HCT116 (cell line): ENCODE measurements around the gene CSNK1E.

Experiments
- CEBPB ChIP-seq: IDR thresholded peaks from 2 replicates; pipeline ENCODE4 v1.6.1; 2012; ENCODE audit warnings: low read depth
- EZH2 ChIP-seq: fragments of 200-600 bp; sonication (generic); IDR thresholded peaks from 2 replicates; pipeline ENCODE4 v1.6.1; 2017; ENCODE audit warnings: antibody characterized with exemption, mixed run types
- POLR2A ChIP-seq: IDR thresholded peaks from 2 replicates; pipeline ENCODE4 v1.7.0; 2011; ENCODE audit warnings: borderline replicate concordance; ENCODE audit not compliant: insufficient read depth, insufficient read length; ENCODE audit errors: extremely low read depth
- POLR2AphosphoS5 ChIP-seq: IDR thresholded peaks from 2 replicates; pipeline ENCODE4 v1.6.1; 2011; ENCODE audit warnings: mild to moderate bottlenecking, low read depth, low read length, moderate library complexity
- ZFX ChIP-seq: fragments of 450-650 bp; IDR thresholded peaks from 2 replicates; pipeline ENCODE4 v1.6.1; 2017
- TF ChIP-seq, protein P1 (sequence below), 3 experiments: fragments of 200-600 bp in 1 of 3; sonication (generic) in 1 of 3; IDR thresholded peaks in 2 of 3; conservative IDR thresholded peaks in 1 of 3; 2 replicates each; pipeline ENCODE4 v1.5.1; 2012 to 2017; ENCODE audit warnings: low read depth in 2 of 3, low read length in 2 of 3, antibody characterized with exemption in 1 of 3, borderline replicate concordance in 1 of 3, control low read depth in 1 of 3, mild to moderate bottlenecking in 1 of 3, mixed read lengths in 1 of 3, mixed run types in 1 of 3, moderate library complexity in 1 of 3; ENCODE audit not compliant: insufficient read depth in 1 of 3
- TF ChIP-seq, protein P2 (sequence below): IDR thresholded peaks from 2 replicates; pipeline ENCODE4 v1.6.1; 2012
- TF ChIP-seq, protein P3 (sequence below): IDR thresholded peaks from 2 replicates; pipeline ENCODE4 v1.6.1; 2012; ENCODE audit warnings: low read depth

DNA sequence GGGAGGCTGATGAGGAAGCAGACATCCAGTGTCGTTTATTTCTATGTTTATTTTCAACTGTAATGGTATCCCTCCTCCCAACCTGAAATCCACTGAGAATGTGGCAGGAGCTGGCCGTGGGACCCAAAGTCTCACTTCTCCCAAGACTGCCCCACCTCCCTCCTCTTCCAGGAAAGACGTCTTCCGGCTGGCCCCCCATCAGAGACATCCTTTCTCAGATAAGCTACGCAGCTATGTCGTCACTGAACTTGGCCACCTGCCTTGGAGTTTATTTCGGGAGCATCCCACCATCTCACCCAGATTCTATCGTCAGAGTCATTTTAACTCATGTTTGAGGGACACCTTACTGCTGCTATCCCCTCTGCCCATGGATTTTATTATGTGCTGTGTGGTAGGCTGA is 58.3 kb downstream of the CSNK1E start:
- TF ChIP-seq EZH2 = no peak
- TF ChIP-seq, protein P1, sequence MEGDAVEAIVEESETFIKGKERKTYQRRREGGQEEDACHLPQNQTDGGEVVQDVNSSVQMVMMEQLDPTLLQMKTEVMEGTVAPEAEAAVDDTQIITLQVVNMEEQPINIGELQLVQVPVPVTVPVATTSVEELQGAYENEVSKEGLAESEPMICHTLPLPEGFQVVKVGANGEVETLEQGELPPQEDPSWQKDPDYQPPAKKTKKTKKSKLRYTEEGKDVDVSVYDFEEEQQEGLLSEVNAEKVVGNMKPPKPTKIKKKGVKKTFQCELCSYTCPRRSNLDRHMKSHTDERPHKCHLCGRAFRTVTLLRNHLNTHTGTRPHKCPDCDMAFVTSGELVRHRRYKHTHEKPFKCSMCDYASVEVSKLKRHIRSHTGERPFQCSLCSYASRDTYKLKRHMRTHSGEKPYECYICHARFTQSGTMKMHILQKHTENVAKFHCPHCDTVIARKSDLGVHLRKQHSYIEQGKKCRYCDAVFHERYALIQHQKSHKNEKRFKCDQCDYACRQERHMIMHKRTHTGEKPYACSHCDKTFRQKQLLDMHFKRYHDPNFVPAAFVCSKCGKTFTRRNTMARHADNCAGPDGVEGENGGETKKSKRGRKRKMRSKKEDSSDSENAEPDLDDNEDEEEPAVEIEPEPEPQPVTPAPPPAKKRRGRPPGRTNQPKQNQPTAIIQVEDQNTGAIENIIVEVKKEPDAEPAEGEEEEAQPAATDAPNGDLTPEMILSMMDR (IDR thresholded peaks at IDR 0.05 in 2 of 3, conservative IDR thresholded peaks at IDR 0.05 in 1 of 3; ENCODE audit: borderline replicate concordance in 1 of 3, insufficient read depth in 1 of 3, low read depth in 2 of 3, low read length in 2 of 3) = no peak
- no peak for TF ChIP-seq POLR2AphosphoS5
- TF ChIP-seq CEBPB = no peak
- TF ChIP-seq POLR2A = no peak
- TF ChIP-seq, protein P2, sequence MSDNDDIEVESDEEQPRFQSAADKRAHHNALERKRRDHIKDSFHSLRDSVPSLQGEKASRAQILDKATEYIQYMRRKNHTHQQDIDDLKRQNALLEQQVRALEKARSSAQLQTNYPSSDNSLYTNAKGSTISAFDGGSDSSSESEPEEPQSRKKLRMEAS = no peak
- TF ChIP-seq ZFX = no peak
- TF ChIP-seq, protein P3, sequence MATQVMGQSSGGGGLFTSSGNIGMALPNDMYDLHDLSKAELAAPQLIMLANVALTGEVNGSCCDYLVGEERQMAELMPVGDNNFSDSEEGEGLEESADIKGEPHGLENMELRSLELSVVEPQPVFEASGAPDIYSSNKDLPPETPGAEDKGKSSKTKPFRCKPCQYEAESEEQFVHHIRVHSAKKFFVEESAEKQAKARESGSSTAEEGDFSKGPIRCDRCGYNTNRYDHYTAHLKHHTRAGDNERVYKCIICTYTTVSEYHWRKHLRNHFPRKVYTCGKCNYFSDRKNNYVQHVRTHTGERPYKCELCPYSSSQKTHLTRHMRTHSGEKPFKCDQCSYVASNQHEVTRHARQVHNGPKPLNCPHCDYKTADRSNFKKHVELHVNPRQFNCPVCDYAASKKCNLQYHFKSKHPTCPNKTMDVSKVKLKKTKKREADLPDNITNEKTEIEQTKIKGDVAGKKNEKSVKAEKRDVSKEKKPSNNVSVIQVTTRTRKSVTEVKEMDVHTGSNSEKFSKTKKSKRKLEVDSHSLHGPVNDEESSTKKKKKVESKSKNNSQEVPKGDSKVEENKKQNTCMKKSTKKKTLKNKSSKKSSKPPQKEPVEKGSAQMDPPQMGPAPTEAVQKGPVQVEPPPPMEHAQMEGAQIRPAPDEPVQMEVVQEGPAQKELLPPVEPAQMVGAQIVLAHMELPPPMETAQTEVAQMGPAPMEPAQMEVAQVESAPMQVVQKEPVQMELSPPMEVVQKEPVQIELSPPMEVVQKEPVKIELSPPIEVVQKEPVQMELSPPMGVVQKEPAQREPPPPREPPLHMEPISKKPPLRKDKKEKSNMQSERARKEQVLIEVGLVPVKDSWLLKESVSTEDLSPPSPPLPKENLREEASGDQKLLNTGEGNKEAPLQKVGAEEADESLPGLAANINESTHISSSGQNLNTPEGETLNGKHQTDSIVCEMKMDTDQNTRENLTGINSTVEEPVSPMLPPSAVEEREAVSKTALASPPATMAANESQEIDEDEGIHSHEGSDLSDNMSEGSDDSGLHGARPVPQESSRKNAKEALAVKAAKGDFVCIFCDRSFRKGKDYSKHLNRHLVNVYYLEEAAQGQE = no peak
